NCI-H82 (cell line): Measurements from ENCODE around the gene TMTC2.

ENCODE experiments used
- DNase-seq: peaks from one replicate; lab custom pipeline; 2025; lab: John Stamatoyannopoulos, UW

Gene TMTC2

DNA sequence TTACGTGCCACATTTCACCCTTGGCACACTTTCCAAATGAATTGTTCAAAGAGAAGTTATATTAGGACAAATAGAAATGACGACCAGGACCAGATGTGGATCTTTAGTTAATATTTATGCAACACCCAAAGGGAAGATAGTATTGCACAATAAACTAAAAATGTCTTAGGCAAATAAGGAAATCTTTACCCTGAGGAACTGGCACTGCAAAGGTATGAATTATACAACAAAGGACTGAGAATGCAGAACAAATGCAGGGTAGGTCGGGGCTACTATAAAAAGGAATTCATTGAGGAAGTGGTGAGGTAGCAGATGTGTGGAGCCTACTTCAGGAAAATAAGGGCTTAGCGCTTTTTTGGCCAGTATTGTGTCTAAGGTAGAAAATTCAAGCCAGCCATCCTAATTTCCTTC lies 3.9 kb upstream of the TMTC2 start:
- DNase-seq = no peak

DNA sequence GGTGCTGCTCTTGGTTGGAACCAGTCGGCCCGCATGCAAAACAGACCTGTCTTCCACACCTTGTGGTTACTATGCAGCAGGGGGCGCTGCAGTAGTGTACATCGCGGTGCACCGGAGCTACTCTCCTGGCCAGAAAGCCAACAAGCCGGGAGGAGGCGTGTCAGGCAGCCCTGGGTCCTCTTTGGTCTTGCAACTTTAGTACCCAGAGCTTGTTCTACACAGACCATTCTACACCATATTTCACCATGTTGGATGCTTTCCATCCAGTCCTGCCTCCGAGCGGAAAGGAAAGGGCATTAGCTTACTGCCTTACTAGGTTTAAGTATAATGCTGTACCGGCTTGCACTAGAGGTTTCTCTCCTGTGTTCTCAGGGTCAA lies 927 bp upstream of the TMTC2 start:
- peak; percentile 97 for DNase-seq

DNA sequence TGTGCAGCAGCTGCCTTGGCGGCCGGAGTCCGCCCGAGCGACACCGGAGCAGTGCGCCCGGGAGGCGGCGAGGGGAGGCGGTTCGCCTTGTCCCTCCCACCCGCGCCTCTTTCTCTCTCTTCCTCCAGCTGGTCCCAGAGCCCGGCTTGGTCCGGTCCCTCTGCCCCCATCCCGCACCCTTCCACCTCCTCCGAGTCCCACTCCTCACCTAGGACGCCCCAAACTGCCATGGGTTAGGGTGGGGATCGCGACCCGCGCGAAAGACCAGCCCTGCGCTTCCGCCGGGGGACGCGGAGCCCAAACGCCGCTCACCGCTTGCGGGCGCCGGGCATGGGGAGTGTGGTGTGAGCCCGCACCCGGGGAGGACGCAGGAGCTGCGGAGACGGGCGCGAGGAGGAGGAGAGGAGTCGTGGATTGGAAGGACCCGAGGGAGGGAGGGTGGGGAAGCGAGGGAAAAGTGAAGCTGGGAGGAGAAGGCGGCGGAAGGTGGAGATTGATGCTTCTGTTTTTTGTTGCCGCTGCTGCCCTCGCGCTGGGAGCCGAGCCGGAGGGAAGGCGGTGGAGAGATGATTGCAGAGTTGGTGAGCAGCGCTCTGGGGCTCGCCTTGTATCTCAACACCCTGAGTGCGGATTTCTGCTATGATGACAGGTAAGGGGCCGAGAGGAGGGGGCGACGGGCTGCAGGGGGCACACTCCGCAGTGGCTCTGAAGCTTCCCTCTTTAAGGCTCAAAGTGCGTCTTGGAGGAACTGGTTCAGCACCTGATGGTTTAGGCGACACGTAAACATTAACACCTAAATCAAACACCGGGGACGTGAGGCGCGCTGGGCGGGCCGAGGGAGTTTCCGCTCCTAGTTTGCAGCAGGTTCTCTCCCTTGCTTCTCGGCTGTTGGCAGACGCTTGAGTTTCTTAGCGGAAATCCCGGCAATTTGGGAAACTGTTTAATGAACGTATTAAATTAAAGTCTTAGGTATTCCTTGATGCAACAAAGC lies 610 bp downstream of the TMTC2 start:
- DNase-seq = peak; percentile 72

DNA sequence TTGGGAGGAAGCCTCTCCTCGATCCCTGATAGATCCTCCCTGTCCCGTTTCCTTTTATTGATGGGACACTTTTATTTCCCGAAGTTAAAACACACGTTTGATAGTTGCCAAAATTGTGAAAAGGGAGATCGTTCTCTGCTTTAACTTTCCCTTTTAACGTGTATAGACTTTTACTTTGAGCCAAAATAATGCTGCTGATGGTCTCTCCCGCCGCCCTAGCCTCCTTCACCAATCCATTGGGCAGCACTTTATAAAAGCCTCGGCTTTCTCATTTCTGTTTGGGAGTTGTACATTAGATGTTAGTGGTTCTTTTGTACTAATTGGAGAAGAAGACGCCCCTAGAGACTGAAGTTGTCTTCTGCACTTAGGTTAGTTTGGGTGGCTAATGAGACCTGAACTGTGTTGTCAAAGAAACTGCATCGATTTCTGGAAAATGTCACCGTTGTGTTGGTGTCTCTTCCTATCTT lies 1.4 kb downstream of the TMTC2 start:
- DNase-seq = peak; percentile 29

DNA sequence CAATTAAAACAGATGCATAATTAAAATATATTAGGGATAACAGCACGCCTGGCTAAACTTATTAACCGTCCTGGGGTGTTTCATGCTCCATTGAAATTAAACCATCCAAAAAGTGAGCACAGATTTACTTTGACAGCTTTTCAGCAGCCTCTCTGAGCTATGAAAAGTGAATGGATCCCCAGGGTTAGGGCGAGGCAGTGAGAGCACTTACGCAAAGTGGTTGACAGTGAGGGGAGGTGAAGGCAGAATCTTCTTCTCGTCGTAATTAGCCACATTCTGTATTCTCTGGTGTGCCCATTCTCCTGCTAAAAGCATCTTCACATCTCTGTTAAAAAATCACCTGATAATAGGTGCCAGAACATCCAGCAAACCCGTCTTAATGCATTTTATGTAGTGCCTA lies 1.9 kb downstream of the TMTC2 start:
- no peak for DNase-seq

DNA sequence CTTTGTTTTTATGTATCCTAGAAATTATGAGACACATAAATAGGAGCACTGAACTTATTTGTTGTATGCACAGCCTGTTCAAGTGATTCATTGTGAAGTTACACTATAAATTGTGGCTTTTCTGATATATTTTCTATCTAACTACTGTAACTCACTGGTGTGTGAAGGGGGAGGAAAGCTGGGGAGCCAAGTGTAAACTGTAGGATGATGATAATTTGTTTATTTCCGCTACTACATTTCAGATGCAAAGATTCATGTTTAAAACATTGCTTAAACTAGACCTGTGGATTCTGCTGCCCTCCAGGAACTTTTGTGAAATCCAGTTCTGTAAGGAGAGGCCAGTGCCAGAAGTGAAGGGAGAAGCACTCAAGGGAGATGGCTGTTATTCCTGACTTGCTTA lies 3.3 kb downstream of the TMTC2 start:
- no peak for DNase-seq

DNA sequence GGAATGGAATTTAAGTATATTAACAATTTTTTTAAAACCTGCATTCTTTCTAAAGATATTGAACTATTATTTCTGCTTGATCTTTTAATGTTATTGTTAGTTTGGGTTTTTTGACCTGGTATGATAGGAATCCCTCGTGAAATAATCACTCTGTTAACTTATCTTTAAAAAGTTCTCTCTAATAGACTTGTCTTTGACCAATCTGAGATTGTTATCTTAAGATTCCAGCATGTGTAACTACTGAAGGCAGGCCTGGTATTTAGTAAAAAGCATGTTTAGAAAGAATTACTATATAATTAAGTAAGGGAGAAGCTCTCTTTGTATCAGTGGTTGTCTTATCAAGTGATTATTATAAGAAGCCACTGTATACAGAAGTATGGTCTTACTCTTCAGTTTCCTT lies 4.8 kb downstream of the TMTC2 start:
- no peak for DNase-seq

DNA sequence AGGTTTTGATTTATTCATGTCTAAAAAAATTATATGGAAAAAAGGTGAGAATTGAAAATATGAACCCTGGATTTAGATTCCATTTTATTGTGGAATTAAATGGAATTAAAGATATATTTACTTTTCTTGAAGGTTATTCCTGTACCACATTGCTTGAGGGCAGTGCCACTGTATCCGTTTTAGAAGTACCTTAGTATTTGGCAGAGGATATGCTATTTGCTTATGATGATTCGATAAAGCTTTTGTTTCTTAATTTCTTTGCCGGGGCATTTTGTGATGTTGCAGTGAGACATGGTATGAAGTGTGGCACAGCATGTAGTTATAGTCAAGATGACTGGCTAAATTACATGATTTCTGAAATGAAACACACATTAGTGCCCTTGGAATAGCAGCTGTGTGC lies 7.6 kb downstream of the TMTC2 start:
- no peak for DNase-seq

DNA sequence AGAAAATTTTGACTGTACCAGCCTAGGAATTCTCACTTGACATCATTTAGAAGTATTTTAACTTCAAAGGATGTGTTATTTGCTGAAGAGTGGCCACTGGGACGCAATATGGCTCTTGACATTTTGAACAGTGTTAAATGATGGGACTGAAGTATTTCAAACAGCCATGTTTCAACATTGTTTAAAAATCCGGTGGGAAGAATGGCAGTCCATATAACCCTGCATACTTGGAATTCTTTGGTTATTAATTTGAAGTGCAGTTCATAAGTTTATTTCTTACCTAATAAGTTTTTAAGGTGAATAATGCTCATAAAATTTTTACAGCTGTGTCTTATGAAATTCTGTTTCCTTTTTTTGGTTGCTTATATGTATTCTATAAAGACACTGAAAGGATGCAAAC lies 8.3 kb downstream of the TMTC2 start:
- DNase-seq = no peak

DNA sequence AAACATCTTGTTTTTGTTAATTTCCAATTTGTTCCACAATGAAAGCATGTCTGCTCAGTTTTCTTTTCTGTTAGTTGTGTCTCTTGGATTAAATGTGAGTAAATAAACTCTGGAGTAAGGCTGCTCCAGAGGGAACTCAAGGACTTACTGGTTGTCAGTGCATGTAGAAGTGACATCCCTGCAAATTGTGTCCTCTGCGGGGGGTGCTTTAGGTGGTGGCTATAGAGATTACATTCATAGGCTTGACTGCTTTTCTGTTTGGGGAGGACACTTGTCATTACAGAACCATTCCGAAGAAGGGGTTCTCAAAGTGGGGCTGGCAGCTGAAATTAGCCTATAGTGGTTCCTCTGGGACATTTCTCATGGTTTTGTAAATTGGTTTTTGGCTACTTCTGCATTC lies 8.8 kb downstream of the TMTC2 start:
- DNase-seq = no peak

DNA sequence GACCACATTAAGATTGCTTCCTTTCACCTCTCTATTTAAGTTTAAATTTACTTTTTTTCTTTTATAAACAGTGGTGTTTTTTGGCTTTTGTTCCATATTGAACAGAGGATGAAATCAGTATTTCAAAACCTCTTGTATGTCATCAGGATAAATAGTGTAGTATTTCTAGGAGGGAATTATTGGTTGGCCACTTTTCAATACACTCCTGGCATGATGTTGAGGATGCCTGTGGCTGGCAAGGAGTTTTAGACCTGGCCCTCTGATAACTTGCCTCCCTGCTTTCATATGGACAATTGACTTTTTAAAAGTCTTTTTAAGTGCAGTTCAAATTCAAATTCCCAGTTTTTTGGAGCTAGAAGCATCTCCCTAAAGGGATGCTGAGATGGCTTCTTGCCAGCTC lies 9.8 kb downstream of the TMTC2 start:
- DNase-seq = no peak

DNA sequence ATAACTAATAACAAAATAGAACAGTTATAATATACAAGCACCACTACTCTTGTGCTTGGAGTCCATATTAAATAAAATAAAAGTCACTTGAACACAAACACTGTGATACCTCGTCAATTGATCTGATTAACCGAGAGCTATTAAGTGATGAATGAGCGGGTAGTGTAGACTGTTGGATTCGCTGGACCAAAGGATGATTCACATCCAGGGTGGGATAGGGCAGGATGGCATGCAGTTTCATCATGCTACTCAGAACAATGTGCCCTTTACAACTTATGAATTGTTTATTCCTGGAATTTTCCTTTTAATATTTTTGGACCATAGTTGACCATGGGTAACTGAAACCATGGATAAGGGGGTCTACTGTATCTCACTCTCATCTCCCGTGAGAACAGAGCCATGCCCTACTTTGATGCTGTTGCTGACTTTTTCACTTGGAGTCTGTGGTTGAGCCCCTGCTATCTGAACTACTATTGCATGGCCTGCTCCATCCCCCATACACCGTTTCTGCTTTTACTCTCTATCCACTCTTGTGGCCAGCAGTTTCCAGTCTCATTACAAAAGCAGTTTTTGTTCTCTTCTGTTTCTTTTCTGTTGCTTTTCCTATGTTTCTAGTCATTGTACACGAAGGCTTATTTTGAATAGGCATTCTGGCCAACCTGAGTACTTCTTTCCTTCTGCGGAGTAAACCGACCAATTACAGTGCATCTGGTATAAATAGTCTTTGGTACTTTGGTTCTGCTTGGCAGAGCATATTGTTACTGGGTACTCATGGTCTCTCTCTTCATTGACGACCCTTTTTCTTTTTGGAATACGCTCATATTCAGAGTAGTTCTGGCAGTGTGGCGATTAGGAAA lies 12.2 kb downstream of the TMTC2 start:
- no peak for DNase-seq

DNA sequence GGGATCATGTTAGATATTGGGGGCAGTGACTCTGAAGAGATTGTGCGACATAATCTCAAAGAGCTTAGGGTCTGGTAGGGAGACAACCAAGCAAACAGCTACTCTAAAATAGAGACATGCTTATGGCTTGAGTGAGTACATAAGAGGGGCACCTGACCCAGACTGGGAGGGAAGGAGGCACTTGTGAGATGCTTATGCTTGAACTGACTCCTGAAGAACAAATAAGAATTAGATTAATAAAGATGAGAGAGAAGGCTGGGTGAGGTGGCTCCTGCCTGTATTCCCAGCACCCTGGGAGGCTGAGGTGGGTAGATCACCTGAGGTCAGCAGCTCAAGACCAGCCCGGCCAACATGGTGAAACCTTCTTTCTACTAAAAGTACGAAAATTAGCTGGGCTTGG lies 19.1 kb downstream of the TMTC2 start:
- peak; percentile 39 for DNase-seq

DNA sequence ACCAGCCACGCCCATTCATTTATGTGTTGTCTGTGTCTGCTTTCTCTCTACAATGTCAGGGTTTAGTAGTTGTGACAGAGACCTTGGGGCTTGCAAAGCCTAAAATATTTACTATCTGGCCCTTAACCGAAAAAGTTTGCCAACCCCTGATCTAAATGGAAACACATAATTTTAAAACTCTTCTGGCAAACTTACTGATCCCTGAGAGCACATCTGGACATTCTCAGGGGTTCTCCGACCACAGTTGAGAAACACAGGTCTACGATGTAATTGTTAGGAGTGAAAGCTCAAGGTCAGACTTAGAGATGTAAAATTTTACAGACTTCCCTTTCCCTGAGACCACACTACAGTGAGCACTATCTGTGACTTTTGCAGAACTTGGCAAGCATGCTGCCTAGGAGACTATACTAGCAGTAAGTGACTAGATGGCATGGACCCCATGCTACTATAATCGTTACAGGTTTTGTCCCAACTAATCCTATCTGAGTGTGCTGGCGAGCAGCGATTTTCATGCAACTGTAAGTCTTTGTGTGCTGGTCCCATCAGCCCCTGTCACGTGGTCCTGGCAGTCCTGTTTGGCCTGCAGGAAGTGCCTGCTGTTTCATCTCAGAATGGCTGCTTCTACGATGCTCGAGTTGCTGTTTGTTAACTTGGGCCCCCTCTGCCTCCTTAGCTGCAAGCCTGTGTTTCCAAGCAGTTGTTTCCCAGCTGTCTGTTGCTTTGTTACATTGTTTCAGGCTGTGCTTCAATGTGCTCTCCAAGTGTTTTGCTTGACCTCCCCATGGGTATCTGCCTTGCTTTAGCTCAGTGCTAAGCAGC lies 21.6 kb downstream of the TMTC2 start:
- DNase-seq = peak; percentile 4

DNA sequence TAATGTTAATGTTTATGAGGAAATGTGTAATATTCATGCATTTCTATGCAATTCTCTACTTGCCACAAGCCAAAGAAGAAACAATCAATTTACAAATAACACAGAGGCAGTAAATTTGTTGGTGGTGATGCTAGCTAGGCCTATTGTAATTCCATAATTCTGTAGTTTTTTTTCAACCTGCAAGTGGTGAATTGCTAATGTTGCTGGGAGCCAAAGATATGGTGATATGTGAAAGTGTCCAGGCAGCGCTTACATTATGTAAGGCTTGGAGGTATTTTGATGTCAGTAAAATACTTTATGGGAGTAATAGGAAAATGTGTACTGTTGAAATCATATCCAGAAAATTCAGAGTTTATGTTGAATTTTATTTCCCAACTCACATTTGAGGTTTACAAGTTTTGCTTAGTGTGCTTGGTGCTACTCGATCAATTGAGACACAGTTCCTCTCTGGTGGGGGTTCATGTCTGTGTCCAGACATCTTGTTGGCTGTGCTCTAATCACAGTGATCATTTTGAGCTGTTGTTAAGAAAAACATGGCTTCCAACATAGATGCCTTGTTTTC lies 23.2 kb downstream of the TMTC2 start:
- DNase-seq = no peak

DNA sequence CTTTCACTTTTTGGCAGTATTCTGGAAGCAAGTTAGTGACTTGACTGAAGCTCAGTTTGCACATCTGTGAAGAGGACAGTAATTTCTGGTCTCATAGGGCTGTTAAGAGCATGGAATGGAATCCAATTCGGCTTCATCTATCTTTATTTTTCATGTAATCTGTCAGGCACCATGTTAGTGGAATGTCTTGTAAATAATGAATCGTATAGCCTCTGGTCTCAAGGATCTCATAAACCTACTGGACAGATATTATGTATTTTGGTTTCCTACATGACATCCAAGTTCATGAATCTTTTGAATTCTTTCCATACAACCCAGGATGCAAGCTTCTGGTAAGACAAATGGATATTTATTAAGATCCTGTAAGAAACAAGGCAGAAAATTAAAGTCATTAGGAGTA lies 24.0 kb downstream of the TMTC2 start:
- DNase-seq = no peak

DNA sequence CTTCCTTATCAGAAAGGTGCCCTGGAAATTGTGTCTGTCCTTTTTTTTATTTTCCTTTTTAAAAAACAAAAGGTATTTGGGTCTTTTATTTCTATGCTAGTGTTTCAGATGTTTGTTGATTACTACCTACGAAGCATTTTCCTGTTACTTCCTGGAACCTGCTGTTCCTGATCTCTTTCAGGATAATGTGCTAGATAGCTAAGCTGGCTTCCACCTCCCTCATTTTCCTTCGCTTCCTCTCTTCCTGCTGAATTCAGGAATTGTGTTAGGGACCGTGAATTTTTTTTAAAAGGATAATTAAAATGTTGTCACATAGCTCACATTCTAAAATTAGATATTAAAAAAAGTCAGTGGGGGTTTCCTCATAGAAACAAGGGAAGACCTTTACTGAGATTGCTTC lies 27.7 kb downstream of the TMTC2 start:
- DNase-seq = no peak

DNA sequence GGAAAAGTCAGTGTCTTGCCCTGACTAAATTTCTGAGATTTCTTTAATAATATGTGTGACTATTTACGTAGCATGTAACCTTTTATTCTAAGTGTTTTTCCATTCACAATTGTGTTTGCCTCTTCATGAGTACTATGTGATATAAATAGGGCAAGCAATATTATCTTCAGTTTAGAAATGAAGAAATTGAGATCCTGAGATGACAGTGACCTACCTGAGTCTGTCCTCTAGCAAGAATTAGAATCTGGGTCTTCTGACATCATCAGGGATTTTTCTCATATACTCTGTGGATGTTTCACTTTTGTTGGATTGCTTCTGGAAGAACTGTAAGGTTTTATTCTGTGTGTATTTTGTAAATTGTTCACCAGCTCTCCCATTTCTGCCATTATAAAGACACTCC lies 35.0 kb downstream of the TMTC2 start:
- DNase-seq = no peak

DNA sequence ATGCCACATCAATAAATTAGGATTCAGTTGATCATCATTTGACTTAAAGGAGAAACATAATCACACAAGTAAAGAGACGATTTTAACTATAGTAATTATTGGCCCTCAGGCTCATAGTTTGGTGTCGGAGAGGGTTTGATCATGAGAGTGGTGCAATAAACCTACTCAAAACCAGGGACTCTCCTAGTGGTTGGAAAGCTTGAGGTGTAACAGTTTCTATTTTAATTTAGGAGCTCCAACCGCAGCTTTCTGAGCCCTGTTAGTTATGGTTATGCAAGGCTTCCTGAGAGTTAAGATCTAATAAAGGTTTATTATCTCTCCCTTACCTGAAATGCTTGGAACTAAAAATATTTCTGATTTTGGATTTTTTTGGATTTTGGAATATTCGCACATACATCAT lies 36.4 kb downstream of the TMTC2 start:
- DNase-seq = no peak

DNA sequence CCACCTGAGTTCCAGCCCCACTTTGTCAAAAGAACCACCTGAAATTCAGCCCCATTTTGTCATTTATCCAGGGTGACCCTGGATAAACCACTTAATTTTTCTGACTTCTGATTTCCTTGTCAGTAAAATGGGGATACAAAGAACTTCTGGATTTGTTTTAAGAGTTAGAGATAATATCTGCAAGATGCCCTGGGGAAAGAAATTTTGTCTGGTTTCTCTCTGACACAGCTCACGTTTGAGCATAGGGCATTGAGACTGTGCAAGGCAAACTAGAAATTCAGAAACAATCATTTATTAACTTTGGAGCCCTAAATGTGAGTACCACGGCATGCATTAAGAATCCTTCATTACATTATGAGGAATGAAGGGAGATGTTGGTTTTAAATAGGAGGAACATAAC lies 37.2 kb downstream of the TMTC2 start:
- DNase-seq = no peak

DNA sequence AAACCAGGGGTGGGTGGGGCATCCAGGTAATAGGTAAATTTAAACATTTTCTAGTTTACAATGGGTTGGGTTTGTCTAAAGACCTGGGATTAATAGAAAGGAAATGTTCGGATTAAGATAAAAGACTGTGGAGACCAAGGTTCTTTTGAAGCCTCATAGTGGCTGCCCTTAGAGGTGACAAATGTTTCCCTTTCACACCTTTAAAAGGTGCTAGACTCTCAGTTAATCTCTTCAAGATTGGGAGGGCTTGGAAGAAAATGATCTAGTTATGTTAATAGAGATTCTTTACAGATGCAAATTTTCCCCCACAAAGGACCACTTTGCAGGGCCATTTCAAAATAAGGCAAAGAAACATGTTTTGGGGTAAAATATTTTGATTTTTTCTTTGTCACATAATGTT lies 39.0 kb downstream of the TMTC2 start:
- DNase-seq = no peak

DNA sequence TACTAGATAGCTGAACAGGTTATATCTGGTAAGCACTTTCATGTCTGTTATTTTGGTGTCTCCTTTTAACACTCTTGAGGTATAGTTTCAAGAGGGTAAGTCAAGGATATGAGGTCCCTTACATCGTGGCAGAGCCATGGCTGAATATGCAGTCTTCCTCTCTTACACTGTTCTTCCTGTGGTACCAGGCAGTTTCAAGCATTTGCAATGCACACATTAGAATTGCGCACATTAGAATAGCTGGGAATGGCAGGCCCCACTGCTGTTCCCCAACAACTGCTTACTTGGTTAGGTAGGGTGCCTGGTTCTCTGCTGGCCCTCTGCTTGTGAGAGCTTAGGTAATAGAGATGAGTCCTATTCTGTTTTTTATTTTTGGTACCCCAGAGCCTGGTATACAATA lies 41.2 kb downstream of the TMTC2 start:
- DNase-seq = no peak
